GM15510 (cell line): ENCODE measurements around the gene NTRK2.

Source experiments
- POLR2A ChIP-seq: IDR thresholded peaks from 3 replicates; pipeline ENCODE4 v1.6.1; 2011; ENCODE audit warnings: borderline replicate concordance; ENCODE audit not compliant: insufficient read length; ENCODE audit errors: extremely low read depth

NTRK2 gene

DNA sequence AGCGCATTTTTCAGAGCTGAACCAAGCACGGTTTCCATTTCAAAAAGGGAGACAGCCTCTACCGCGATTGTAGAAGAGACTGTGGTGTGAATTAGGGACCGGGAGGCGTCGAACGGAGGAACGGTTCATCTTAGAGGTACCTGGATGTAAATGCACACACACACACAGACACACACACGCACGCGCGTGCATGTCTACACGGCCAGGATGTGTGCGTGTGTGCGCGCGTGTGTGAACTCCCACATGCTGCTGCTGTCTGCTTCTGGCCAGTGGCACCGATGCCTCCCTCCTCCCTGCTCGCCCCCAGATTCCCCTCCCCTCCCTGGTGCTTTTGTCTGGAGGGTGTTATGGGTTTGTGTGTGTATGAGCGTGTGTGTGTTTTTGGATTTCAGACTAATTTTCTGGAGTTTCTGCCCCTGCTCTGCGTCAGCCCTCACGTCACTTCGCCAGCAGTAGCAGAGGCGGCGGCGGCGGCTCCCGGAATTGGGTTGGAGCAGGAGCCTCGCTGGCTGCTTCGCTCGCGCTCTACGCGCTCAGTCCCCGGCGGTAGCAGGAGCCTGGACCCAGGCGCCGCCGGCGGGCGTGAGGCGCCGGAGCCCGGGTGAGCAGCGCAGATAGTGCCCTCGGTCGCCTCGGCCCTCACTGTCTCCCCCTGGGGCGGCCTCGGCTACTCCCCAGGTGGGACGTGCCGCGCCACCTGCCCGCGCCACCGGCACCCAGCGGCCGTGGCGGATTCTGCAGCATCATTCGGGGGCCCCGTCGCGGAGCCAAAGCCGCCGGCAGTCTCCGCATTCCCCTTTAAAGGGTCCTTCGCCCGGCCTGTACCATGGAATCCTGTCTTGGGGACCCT is at the start of gene NTRK2:
Gene NTRK2 (plus strand): TSS at position 442 of the 850 bp plus-strand sequence. CDS start 1,020 bp downstream, outside the sequence.
- no peak for TF ChIP-seq POLR2A

- no peak for TF ChIP-seq POLR2A
These were observed 49.2 kb upstream of the NTRK2 start for GRCh38 chr9:84620338-84620737.

GRCh38 chr9:84621811-84622210 is 47.7 kb upstream of the NTRK2 start:
- TF ChIP-seq POLR2A, result no peak

DNA sequence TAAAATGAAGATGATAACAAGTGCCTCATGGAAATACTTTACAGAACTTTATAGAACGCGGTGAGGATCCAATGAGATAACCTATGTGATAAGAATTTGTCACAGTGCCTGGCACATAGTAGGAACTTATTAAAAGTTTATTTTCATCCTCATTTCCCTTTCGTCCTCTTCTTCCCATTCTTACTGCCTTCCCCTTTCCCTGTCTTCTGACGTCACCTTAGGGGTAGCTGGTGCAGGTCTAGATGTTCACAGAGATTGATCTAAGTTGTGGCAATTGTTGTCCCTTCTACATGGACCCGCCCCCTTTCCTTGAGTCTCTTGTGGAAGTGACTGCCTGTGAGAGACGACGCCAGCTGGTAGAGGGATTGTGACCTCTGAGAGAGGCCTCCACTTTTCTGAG is 46.5 kb upstream of the NTRK2 start:
- TF ChIP-seq POLR2A, result no peak

GRCh38 chr9:84636436-84636835 is 33.1 kb upstream of the NTRK2 start:
- no peak for TF ChIP-seq POLR2A

DNA sequence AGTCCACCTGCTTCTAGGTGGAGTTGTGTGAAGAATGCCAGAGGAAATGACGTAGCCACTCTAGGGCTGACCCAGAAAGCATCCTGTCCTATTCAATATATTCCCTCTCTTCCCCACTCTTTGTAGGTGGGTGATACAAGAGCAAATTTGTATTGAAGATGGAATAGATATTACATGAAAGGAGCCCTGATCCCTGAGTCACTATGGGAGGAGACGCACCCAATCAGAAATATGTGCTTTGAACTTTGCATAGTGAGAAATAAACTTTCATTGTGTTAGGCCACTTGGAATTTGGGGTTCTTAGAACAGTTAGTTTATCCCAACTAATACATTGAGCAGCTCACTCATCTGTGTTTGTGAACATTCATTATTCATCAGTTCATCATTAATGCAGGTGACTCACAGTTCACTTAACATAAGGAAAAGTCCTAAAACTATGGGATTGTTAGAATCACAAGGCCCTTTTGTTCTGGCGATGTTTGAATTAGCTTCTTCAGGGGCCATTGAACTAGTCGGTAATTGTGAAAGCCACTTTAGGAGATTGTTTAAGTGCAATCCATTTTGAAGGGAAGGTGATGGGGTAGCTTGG is 26.9 kb upstream of the NTRK2 start:
- TF ChIP-seq POLR2A, result no peak

- no peak for TF ChIP-seq POLR2A
These were observed 21.8 kb upstream of the NTRK2 start for GRCh38 chr9:84647699-84648098.

- TF ChIP-seq POLR2A, result no peak
These were observed 16.9 kb upstream of the NTRK2 start for GRCh38 chr9:84652496-84653120.

GRCh38 chr9:84655447-84655846 is 14.1 kb upstream of the NTRK2 start:
- TF ChIP-seq POLR2A, result no peak

GRCh38 chr9:84659313-84659712 is 10.2 kb upstream of the NTRK2 start:
- TF ChIP-seq POLR2A, result no peak

- TF ChIP-seq POLR2A, result no peak
These were observed 9.8 kb upstream of the NTRK2 start for GRCh38 chr9:84659773-84660172.

GRCh38 chr9:84667571-84668195 is 1.8 kb upstream of the NTRK2 start:
- TF ChIP-seq POLR2A, result no peak

DNA sequence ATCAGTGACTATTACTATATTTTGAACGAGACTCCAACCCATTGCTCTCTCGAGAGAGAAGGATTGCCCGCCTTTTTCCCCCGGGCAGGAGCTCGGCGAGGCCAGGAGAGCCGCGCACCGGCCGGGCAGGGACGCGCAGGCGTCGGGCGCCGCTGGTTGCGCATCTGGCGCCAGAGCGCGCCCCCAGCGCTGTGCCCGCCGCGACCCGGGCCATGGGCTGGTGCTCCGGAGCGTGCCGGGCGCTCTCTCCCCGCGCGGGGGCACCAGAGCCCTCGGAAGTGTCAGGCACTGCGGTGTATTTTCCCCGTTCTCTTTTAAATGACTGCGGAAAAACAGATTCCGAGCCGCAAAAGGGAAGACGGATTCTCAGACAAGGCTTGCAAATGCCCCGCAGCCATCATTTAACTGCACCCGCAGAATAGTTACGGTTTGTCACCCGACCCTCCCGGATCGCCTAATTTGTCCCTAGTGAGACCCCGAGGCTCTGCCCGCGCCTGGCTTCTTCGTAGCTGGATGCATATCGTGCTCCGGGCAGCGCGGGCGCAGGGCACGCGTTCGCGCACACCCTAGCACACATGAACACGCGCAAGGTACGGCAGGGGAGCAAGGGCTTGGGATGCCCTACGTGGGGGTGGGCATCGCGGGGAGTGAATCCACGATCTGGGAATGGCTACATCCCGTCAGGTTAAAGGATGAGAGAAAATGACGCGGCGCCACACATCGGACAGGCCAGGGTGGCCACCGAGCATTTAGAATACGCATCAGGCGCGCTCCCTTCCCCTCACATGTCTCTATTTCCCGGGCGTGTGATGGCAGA is 1.1 kb upstream of the NTRK2 start:
- TF ChIP-seq POLR2A, result no peak

GRCh38 chr9:84669013-84669287 is 579 bp upstream of the NTRK2 start:
- TF ChIP-seq POLR2A, result no peak
